ENCODE data around the gene HDC.

HDC gene

DNA sequence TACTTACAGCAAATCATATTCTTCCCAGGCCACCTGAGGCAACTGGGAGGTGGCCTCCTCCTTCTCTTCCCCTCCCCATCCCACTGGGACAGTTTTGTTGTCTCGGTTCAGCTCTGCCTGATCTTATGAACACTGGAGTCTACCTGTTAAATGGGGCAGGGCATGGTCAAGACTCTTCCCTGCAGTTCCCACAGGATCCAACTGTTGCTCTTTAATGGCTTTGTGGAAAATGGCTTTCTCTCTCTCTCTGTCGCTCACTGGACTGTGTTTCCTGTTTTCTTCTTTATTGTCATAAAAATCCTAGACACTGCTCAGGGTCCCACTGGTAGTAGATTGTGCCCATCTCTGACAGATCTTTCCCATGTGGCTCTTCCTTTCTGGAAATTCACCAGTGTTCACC, 43.3 kb downstream of the HDC start:
- DNase-seq, result no peak

DNA sequence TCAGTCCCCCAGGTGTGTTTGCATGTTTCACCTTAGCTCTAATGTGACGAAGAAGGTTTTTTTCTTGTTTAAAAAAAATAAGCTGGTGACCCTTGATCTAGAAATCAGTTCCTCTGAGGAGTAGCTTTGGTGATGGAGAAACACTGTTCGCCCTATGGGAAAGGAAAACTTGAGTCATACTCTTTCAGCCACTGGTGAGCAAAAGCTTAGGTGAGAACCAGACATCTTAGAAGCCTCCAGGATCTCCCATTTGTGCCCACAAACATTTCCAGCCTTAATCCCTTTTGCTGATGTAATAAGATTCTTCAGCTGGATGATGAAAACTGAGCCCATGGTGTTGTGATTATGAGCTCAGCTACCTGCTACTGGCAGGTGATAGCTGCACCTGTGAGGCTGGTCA, 45.7 kb downstream of the HDC start:
- DNase-seq, result no peak

DNA sequence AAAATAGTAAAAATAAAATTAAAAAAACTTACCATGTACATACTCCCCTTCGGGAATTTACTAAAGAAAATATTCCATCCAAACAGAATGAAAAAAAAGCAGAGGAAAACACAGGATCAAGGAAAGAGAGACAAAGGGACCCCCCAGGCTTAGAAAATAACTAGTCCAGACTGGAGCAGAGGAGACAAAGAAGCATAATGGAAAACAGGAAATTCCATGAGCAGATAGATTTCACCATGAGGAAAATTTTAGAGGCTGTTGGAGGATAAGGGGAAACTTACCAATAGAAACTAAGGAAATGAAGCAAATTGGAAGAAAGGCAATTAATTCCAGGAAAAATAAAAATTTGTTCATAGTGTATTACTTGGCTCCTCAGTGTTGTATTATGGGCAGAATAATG, 46.8 kb downstream of the HDC start:
- no peak for DNase-seq

DNA sequence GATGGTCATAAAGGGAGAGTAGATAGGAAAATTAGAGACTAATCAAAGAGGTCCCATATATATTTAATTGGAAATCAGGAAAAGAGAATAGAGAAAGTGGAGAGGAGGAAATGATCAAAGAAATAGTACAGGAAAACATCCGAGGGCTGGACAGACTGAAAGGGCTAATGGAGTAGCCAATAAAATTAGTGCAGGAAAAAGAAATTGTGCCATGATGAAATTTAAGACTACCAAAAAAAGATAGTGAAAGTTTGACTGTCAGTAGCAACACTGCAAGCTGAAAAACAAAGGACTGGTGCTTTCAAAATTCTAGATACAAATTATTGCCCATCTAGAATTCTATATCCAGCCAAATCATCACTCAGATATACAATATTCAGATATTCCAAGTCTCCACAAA, 47.2 kb downstream of the HDC start:
- DNase-seq, result no peak

DNA sequence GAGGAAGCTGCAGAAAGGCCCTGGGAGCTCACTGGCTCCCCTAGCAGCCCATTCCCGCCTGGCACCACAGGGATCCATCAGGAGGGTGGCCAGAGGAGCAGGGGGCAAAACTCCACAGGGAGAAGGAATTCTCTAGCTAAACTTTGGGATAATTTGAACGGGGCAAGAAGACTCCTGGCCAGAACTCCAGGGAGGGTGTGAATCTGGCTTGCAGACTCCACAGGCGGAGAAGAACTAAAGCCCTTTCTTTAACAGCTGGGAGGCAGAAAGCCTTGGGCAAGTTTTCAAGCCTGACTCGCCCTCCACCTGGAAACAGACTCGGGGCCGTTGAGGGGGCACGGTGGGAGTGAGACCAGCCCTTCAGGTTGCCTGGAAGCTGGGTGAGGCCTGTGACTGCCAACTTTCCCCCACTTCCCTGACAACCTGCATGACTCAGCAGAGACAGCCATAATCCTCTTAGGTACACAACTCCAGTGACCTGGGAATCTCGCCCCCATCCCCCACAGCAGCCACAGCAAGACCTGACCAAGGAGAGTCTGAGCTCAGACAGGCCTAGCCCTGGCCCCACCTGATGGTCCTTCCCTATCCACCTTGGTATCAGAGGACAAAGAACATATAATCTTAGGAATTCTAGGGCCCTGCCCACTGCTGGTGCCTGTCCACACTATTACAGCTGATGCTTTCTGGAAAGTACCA, 54.9 kb downstream of the HDC start:
- no peak for DNase-seq

DNA sequence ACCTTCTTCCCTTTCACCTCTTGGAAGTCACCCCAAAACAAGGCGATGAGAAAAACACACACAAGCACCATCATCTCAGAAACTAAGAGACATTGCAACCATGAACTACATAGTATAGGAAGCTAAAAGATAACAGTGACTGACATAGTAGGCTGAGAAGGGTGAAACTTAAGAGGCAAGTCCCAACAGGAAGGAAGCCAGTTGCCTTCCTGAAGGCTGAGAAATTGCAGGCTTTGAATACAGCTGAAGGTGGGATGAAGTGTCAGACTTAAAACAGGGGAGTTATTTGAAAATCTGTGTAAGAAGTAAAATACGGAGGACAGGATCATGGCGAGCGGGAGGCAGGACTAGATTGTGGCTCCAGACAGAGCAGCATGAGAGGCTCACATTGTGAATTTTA, 55.7 kb downstream of the HDC start:
- no peak for DNase-seq

DNA sequence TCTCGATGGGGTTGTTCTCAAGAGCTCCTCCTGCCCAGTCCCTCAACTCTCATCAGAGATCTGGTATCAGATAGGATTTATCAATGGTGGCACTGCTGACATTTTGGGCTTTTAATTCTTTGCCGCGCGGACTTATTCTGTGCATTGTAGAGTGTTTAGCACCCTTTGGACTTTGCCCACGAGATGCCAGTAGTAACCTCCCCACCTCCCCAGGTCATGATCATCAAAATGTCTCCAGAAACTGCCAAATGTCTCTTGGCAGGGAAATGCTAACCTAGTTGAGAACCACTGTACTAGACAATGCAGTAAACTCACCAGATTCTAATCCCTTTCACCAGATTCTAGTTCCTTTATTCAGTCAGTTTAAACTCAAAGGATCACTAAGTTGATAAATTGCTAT, 59.5 kb downstream of the HDC start:
- DNase-seq, result no peak

DNA sequence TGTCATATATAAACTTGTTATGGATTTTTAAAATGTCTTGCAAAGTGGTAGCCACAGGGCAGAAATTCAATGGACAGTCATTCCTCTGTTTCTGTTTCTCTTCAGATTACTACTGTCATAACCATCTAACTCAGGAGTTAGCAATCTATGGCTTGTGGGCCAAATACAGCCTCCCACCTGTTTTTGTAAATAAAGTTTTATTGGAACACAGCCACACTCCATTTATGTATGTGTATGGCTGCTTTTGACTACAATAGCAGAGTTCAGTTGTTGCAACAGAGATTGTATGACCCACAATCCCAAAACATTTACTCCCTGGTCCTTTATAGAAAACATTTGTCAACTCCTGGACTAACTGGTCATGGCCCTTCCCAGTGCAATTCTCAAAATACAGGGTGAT, 63.5 kb downstream of the HDC start:
- DNase-seq, result no peak

DNA sequence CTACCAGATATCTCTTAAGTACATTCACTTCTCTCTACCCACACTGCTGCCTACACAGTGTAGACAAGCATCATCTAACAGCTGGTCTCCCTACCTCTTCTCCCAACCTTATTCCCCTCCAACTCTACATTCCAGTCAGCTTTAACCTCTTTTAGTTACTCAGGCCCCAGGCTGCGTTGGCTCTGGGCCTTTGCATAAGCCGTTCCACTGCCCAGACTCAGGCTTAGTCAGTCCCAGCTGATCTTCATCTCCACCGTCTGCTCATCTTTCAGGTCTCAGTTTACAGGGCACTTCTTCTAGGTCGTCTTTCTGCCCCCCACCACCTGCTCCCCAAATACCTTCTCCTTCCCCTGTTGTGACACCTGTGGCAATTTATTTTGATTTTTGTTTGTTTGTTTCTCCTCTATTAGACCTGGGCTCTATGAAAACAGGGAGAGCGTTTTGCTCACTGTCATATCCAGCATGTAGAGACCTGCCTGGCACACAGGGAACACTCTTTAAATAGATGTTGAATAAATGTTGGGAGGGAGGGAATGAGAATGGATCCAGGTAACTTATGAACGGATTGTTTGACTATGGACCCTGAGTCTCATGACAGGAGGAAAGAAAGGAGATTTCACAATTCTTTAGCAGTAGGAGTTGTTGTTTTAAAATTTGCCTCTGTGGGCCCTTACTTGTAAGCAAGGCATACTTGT, 72.5 kb downstream of the HDC start:
- DNase-seq, result no peak

DNA sequence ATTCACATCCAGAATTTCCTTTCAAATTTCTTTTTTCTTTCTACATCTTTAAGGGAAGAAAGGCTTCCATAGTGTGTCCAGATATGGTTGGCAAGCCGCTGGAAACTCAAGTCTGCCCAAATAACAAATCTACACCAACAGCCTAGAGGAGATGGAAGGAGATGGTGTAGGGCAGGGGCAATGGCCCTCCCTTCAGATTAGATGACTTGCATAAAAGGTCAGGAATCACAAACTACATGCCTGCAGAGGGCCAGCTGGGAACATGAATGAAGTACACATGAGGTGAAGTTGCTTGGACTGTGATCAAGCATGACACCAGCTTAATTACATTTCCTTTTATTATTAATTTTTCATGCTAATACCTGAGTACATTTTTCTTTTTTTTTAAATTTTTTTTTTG, 73.4 kb downstream of the HDC start:
- DNase-seq, result no peak

Data from C1 segment of cervical spinal cord (tissue), 14 donors.